Measurements from ENCODE around the gene GFY.

- TF ChIP-seq, protein P1, sequence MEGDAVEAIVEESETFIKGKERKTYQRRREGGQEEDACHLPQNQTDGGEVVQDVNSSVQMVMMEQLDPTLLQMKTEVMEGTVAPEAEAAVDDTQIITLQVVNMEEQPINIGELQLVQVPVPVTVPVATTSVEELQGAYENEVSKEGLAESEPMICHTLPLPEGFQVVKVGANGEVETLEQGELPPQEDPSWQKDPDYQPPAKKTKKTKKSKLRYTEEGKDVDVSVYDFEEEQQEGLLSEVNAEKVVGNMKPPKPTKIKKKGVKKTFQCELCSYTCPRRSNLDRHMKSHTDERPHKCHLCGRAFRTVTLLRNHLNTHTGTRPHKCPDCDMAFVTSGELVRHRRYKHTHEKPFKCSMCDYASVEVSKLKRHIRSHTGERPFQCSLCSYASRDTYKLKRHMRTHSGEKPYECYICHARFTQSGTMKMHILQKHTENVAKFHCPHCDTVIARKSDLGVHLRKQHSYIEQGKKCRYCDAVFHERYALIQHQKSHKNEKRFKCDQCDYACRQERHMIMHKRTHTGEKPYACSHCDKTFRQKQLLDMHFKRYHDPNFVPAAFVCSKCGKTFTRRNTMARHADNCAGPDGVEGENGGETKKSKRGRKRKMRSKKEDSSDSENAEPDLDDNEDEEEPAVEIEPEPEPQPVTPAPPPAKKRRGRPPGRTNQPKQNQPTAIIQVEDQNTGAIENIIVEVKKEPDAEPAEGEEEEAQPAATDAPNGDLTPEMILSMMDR (IDR thresholded peaks at IDR 0.05 in 8 of 11, conservative IDR thresholded peaks at IDR 0.05 in 3 of 11), result no peak
- no peak for TF ChIP-seq POLR2A (IDR thresholded peaks at IDR 0.05)
Measured at GRCh38 chr19:49415810-49416200, 9.4 kb upstream of the GFY start.
